Breast epithelium (tissue), 4 donors: ENCODE results near the gene PRR12. TPM values are rescaled to one million over a fixed set of nuclear protein-coding genes. Genes with fewer than 3 reads are reported as not detected.

Source experiments
- DNase-seq, 2 donors: peaks; one replicate each; pipeline ENCODE4 v3.0.0-alpha.2; 2019; ENCODE audit warnings: low spot score in 2 of 2
- H3K27ac ChIP-seq, 2 donors: fragments of 200-600 bp; sonication (generic) in 1 of 2; one replicate each; pipeline ENCODE4 v1.5.1; 2016 to 2019; ENCODE audit warnings: mild to moderate bottlenecking in 1 of 2
- H3K27me3 ChIP-seq, 2 donors: fragments of 200-600 bp; sonication (generic) in 1 of 2; one replicate each; pipeline versions ENCODE4 v1.5.1 to v1.6.0; 2017 to 2019; ENCODE audit warnings: control low read depth in 1 of 2, mild to moderate bottlenecking in 1 of 2
- H3K36me3 ChIP-seq: fragments of 200-600 bp; one replicate; pipeline ENCODE4 v1.5.1; 2019
- H3K4me1 ChIP-seq, 2 donors: fragments of 200-600 bp; sonication (generic); one replicate each; pipeline ENCODE4 v1.5.1; 2016 to 2019; ENCODE audit warnings: control low read depth in 1 of 2
- H3K4me3 ChIP-seq, 3 donors: fragments of 200-600 bp; sonication (generic); 1 replicate in 2 of 3; 2 replicates in 1 of 3; pipeline ENCODE4 v1.5.1; 2016 to 2019; ENCODE audit warnings: mild to moderate bottlenecking in 3 of 3, moderate library complexity in 2 of 3
- H3K9me3 ChIP-seq, 2 donors: fragments of 200-600 bp; sonication (generic) in 1 of 2; one replicate each; pipeline ENCODE4 v1.5.1; 2016 to 2019; ENCODE audit warnings: control low read depth in 1 of 2
- CTCF ChIP-seq, 3 donors: fragments of 450-650 bp; IDR thresholded peaks; one replicate each; pipeline ENCODE4 v1.5.1; 2016 to 2017; ENCODE audit warnings: antibody characterized with exemption in 3 of 3, mild to moderate bottlenecking in 3 of 3, moderate library complexity in 3 of 3
- POLR2A ChIP-seq: fragments of 450-650 bp; IDR thresholded peaks from one replicate; pipeline ENCODE4 v1.6.1; 2016; ENCODE audit warnings: antibody characterized with exemption, mild to moderate bottlenecking, moderate library complexity
- POLR2AphosphoS5 ChIP-seq, 3 donors: sonication (generic); formaldehyde crosslinking; IDR thresholded peaks; one replicate each; pipeline ENCODE4 v1.6.1; 2017; ENCODE audit warnings: antibody characterized with exemption in 3 of 3
- intact Hi-C: fragments of 100-400 bp; cut with DNase I; formaldehyde crosslinking; loops from one replicate; pipeline ENCODE4 v1.15.1; 2023; ENCODE audit warnings: low total_unique reads
- total RNA-seq, 3 donors: library from RNA; depleted of rRNA; stranded (reverse); fragments of >200 nt; gene quantifications; one replicate each; pipeline ENCODE4 v1.1.0, GENCODE V29; 2016

PRR12 gene
- total RNA-seq, 3 donors from 2014 or later, result 6.2 to 8.8 (median 6.3) TPM

- TF ChIP-seq POLR2AphosphoS5 (IDR thresholded peaks at IDR 0.05) (no peak), POLR2A (no peak), CTCF (IDR thresholded peaks at IDR 0.05) (no peak)
- H3K27me3 ChIP-seq, result no peaks in the 10 kb centered on the region
- no peaks in the 10 kb centered on the region for H3K4me1 ChIP-seq
- H3K9me3 ChIP-seq, result no peaks in the 10 kb centered on the region
- no peak overlapping the region for H3K4me3 ChIP-seq
- intact Hi-C loops, result no loop called here
- DNase-seq, result no peak
- H3K36me3 ChIP-seq, result peaks cover 7% of the 10 kb centered on the region
- no peak overlapping the region for H3K27ac ChIP-seq
Observed at GRCh38 chr19:49658566-49659442, 67.8 kb downstream of the PRR12 start.

GRCh38 chr19:49660338-49660961, 69.5 kb downstream of the PRR12 start:
- H3K36me3 ChIP-seq, result no peaks in the 10 kb centered on the region
- no peaks in the 10 kb centered on the region for H3K9me3 ChIP-seq
- DNase-seq, result no peak
- no peaks in the 10 kb centered on the region for H3K27me3 ChIP-seq
- intact Hi-C loops, result loop anchor here (10.0 kb wide), 1 partner anchor 166 kb away; the partner anchor contains the start of gene RPS11
- TF ChIP-seq POLR2AphosphoS5 (IDR thresholded peaks at IDR 0.05) (no peak), POLR2A (no peak), CTCF (IDR thresholded peaks at IDR 0.05) (no peak)
- no peak overlapping the region for H3K27ac ChIP-seq
- no peak overlapping the region for H3K4me3 ChIP-seq
- peaks cover 0 to 3% of the 10 kb centered on the region in 2 donors for H3K4me1 ChIP-seq

GRCh38 chr19:49662011-49662410, 71.0 kb downstream of the PRR12 start:
- Histone ChIP-seq H3K4me3 (no peak overlapping the region), H3K9me3 (no peaks in the 10 kb centered on the region), H3K27me3 (no peaks in the 10 kb centered on the region), H3K4me1 (peaks cover 6 to 7% of the 10 kb centered on the region in 2 donors), H3K27ac (no peak overlapping the region), H3K36me3 (no peaks in the 10 kb centered on the region)
- TF ChIP-seq CTCF (IDR thresholded peaks at IDR 0.05), result no peak
- TF ChIP-seq POLR2A, result no peak
- TF ChIP-seq POLR2AphosphoS5 (IDR thresholded peaks at IDR 0.05), result no peak
- intact Hi-C loops, result loop anchor here (10.0 kb wide), 1 partner anchor 167 kb away; the partner anchor contains the start of gene RPS11
- DNase-seq, result no peak

GRCh38 chr19:49663224-49663623, 72.2 kb downstream of the PRR12 start:
- intact Hi-C loops, result loop anchor here (10.0 kb wide), 1 partner anchor 168 kb away; the partner anchor contains the start of gene RPS11

More at GRCh38 chr19:49663224-49663623, 72.2 kb downstream of the PRR12 start:
- Histone ChIP-seq H3K36me3 (no peaks in the 10 kb centered on the region), H3K4me1 (peaks cover 6 to 7% of the 10 kb centered on the region in 2 donors), H3K27me3 (no peaks in the 10 kb centered on the region), H3K9me3 (no peaks in the 10 kb centered on the region), H3K4me3 (no peak overlapping the region), H3K27ac (no peak overlapping the region)
- TF ChIP-seq CTCF (IDR thresholded peaks at IDR 0.05), result no peak
- no peak for TF ChIP-seq POLR2AphosphoS5 (IDR thresholded peaks at IDR 0.05)
- TF ChIP-seq POLR2A, result no peak
- DNase-seq, result no peak
